GM12891 (cell line): ENCODE results near the gene PALB2.

Experiments
- POLR2A ChIP-seq: IDR thresholded peaks from 2 replicates; pipeline ENCODE4 v1.6.1; 2011; ENCODE audit warnings: low read depth, low read length, control low read depth
- POLR2AphosphoS5 ChIP-seq: IDR thresholded peaks from 2 replicates; pipeline ENCODE4 v1.6.1; 2011; ENCODE audit warnings: low read depth, low read length, control low read depth
- TAF1 ChIP-seq: IDR thresholded peaks from 2 replicates; pipeline ENCODE4 v1.6.1; 2011; ENCODE audit warnings: low read depth, low read length, control low read depth

DNA sequence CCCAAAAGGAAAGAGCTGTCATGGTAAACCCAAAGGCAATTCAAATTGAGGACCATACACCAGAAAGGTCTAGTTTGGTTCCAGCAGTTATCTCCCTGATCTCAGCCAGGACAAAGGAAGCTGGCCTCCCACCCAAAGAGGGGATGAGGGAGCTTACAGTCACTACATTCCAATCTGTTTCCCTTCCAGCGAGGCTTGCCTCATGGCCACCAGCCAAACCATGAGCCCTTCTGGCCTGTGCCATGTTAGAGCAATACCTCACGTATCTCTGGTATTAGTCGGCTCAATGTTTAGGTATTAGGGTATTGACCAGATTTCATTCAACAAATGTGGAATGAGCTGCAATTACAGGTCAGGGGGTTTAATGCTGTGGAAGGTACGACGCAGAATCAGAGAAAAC, 53.4 kb downstream of the PALB2 start:
- TF ChIP-seq TAF1, result no peak
- no peak for TF ChIP-seq POLR2AphosphoS5
- no peak for TF ChIP-seq POLR2A
